Hepatocyte (in vitro differentiated cells): Measurements from ENCODE around the gene OSBPL6. TPM values are rescaled to one million over a fixed set of nuclear protein-coding genes. Genes with fewer than 3 reads are reported as not detected.

Experiments used
- DNase-seq: peaks from one replicate; pipeline ENCODE4 v3.0.0-alpha.2; 2016; ENCODE audit warnings: low spot score
- H2AFZ ChIP-seq: fragments of 200-600 bp; sonication (generic); 2 replicates; pipeline ENCODE4 v1.6.0; 2016; ENCODE audit warnings: antibody characterized with exemption, mild to moderate bottlenecking
- H3K27ac ChIP-seq: fragments of 200-600 bp; sonication (generic); 2 replicates; pipeline ENCODE4 v1.5.1; 2016; ENCODE audit warnings: mild to moderate bottlenecking
- H3K27me3 ChIP-seq: fragments of 200-600 bp; sonication (generic); 2 replicates; pipeline ENCODE4 v1.6.1; 2016
- H3K36me3 ChIP-seq: fragments of 200-600 bp; sonication (generic); replicated peaks from 2 replicates; pipeline ENCODE4 v1.5.1; 2016; ENCODE audit warnings: low read depth; ENCODE audit not compliant: insufficient read depth
- H3K4me1 ChIP-seq: fragments of 200-600 bp; sonication (generic); 2 replicates; pipeline ENCODE4 v1.5.1; 2016; ENCODE audit warnings: mild to moderate bottlenecking, moderate library complexity; ENCODE audit not compliant: insufficient read depth
- H3K4me2 ChIP-seq: fragments of 200-600 bp; sonication (generic); 2 replicates; pipeline ENCODE4 v1.6.0; 2016
- H3K4me3 ChIP-seq: fragments of 200-600 bp; sonication (generic); 2 replicates; pipeline ENCODE4 v1.5.1; 2016; ENCODE audit warnings: mild to moderate bottlenecking
- H3K79me2 ChIP-seq: fragments of 200-600 bp; sonication (generic); 2 replicates; pipeline ENCODE4 v1.6.0; 2017; ENCODE audit warnings: mild to moderate bottlenecking
- H3K9me2 ChIP-seq: fragments of 200-600 bp; sonication (generic); replicated peaks from 2 replicates; pipeline ENCODE4 v1.6.0; 2017; ENCODE audit warnings: mild to moderate bottlenecking; ENCODE audit not compliant: insufficient read depth
- H3K9me3 ChIP-seq: fragments of 200-600 bp; sonication (generic); 2 replicates; pipeline ENCODE4 v1.5.1; 2016; ENCODE audit warnings: low read depth, mild to moderate bottlenecking
- H4K20me1 ChIP-seq: fragments of 200-600 bp; sonication (generic); 2 replicates; pipeline ENCODE4 v1.6.0; 2016; ENCODE audit warnings: mild to moderate bottlenecking; ENCODE audit not compliant: insufficient read depth, poor library complexity, severe bottlenecking
- EZH2 ChIP-seq: fragments of 200-600 bp; sonication (generic); IDR thresholded peaks from 2 replicates; pipeline ENCODE4 v1.6.1; 2016; ENCODE audit warnings: antibody characterized with exemption, mild to moderate bottlenecking, borderline replicate concordance
- EZH2phosphoT487 ChIP-seq: fragments of 200-600 bp; sonication (generic); IDR thresholded peaks from one replicate; pipeline ENCODE4 v1.6.1; 2018; ENCODE audit warnings: antibody characterized with exemption, mild to moderate bottlenecking, low read depth, moderate library complexity; ENCODE audit not compliant: unreplicated experiment, severe bottlenecking
- WGBS: methylation state at CpG from one replicate; pipeline ENCODE4 v1.1.6; 2016; ENCODE audit warnings: low lambda C conversion rate; ENCODE audit errors: missing lambda C conversion rate; 5-methylcytosine and 5-hydroxymethylcytosine counted together
- polyA plus RNA-seq: library from polyadenylated mRNA; unstranded; fragments of >200 nt; fragmentation: Nextera tagmentation; extraction: Ambion mirVana; gene quantifications from 2 replicates; pipeline ENCODE4 v1.2.1, GENCODE V29; 2016
- total RNA-seq: library from RNA; depleted of rRNA; stranded (reverse); fragments of >200 nt; gene quantifications from 2 replicates; pipeline ENCODE4 v1.2.3, GENCODE V29; 2014
- TF ChIP-seq, protein P1 (sequence below): fragments of 200-600 bp; sonication (generic); IDR thresholded peaks from 2 replicates; pipeline ENCODE4 v1.5.1; 2016; ENCODE audit warnings: antibody characterized with exemption, mild to moderate bottlenecking; ENCODE audit not compliant: poor library complexity

Gene OSBPL6
- total and polyA plus RNA-seq, 2 experiments from 2014 or later = 2.5 to 3.0 TPM

DNA sequence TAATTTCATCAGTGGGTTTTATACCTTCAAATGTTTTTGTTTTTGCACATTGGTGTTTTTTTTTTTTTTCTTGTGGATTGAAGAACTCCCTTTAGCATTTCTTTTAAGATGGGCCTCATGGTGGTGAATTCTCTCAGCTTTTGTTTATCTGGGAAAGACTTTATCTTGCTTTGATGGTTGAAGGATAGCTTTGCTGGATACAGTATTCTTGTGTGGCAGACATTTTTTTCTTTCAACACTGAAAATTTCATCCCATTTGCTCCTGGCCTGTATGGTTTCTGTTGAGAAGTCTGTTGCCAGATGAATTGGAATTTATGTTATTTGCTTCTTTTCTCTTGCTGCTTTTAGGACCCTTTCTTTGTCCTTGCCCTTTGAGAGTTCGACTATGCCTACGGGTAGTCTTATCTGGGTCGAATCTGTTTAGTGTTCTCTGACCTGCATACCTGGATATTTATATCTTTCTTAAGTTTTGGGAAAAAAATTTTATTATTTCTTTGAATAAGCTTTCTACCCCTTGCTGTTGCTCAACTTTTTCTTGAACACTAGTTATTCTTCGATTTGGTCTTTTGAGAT, 231.0 kb downstream of the OSBPL6 start:
- Histone ChIP-seq H3K4me2 (no peak overlapping the region), H3K4me1 (no peaks in the 10 kb centered on the region), H3K27ac (no peak overlapping the region), H3K9me3 (no peaks in the 10 kb centered on the region), H3K4me3 (no peak overlapping the region), H3K27me3 (no peaks in the 10 kb centered on the region), H3K36me3 (no peaks in the 10 kb centered on the region), H3K9me2 (no peaks in the 10 kb centered on the region), H2AFZ (no peak overlapping the region), H3K79me2 (no peaks in the 10 kb centered on the region), H4K20me1 (no peaks in the 10 kb centered on the region)
- no peak for TF ChIP-seq EZH2phosphoT487
- no peak for TF ChIP-seq EZH2
- TF ChIP-seq, protein P1, sequence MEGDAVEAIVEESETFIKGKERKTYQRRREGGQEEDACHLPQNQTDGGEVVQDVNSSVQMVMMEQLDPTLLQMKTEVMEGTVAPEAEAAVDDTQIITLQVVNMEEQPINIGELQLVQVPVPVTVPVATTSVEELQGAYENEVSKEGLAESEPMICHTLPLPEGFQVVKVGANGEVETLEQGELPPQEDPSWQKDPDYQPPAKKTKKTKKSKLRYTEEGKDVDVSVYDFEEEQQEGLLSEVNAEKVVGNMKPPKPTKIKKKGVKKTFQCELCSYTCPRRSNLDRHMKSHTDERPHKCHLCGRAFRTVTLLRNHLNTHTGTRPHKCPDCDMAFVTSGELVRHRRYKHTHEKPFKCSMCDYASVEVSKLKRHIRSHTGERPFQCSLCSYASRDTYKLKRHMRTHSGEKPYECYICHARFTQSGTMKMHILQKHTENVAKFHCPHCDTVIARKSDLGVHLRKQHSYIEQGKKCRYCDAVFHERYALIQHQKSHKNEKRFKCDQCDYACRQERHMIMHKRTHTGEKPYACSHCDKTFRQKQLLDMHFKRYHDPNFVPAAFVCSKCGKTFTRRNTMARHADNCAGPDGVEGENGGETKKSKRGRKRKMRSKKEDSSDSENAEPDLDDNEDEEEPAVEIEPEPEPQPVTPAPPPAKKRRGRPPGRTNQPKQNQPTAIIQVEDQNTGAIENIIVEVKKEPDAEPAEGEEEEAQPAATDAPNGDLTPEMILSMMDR = no peak
- 96% methylated on average over 4 of the region's 4 CpGs for WGBS
- no peak for DNase-seq

DNA sequence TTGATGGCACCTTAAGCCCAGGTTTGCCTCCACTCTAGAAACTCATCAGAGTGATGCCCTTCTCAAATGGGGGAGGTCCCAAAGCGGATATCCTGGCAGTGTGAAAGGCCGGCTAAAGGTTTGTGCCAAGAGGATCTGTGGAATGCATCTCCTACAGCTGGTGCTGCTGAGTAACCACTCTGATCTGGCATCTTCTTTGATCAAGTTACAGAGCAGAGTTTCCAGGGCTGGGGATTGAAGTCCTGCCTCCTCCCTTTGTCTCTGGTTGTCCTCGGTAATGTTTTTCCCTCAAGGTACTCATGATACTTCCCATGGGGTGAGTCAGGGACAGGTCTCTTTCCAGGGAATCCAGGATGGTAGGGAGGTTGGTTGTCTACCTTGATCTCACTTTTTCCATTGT, 232.1 kb downstream of the OSBPL6 start:
- no peaks in the 10 kb centered on the region for H4K20me1 ChIP-seq
- H3K4me2 ChIP-seq = no peak overlapping the region
- WGBS = 95% methylated on average over 3 of the region's 3 CpGs
- TF ChIP-seq EZH2 (no peak), EZH2phosphoT487 (no peak)
- TF ChIP-seq, protein P1 = no peak
- H3K36me3 ChIP-seq = no peaks in the 10 kb centered on the region
- DNase-seq = no peak
- H3K79me2 ChIP-seq = no peaks in the 10 kb centered on the region
- no peak overlapping the region for H2AFZ ChIP-seq
- H3K4me3 ChIP-seq = no peak overlapping the region
- no peaks in the 10 kb centered on the region for H3K4me1 ChIP-seq
- H3K9me3 ChIP-seq = no peaks in the 10 kb centered on the region
- no peak overlapping the region for H3K27ac ChIP-seq
- H3K9me2 ChIP-seq = no peaks in the 10 kb centered on the region
- H3K27me3 ChIP-seq = no peaks in the 10 kb centered on the region

DNA sequence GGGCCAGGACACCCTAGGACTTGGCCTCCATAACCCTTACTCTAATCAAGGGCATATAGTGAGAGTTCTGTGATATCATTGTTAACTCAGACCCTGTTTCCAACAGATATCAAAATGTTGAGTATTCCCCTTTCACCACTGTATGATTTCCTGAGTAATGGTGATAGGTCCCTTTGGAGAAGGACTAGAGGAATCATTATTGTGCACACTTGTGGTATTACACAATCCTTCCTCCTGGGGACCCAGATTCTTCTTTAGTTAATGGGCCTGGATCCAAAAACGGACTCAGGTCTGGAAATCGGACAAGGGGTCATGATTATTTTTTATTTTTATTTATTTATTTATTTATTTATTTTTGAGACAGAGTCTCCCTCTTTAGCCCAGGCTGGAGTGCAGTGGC, 233.1 kb downstream of the OSBPL6 start:
- DNase-seq = no peak
- TF ChIP-seq EZH2phosphoT487 (no peak), EZH2 (no peak)
- TF ChIP-seq, protein P1 = no peak
- Histone ChIP-seq H3K79me2 (no peaks in the 10 kb centered on the region), H3K9me3 (no peaks in the 10 kb centered on the region), H3K27me3 (no peaks in the 10 kb centered on the region), H2AFZ (no peak overlapping the region), H3K4me1 (no peaks in the 10 kb centered on the region), H3K4me3 (no peak overlapping the region), H4K20me1 (no peaks in the 10 kb centered on the region), H3K9me2 (no peaks in the 10 kb centered on the region), H3K27ac (no peak overlapping the region), H3K4me2 (no peak overlapping the region), H3K36me3 (no peaks in the 10 kb centered on the region)
- WGBS = 100% methylated on average over 2 of the region's 2 CpGs
